ENCODE results near the gene CENPU.

The CENPU gene

DNA sequence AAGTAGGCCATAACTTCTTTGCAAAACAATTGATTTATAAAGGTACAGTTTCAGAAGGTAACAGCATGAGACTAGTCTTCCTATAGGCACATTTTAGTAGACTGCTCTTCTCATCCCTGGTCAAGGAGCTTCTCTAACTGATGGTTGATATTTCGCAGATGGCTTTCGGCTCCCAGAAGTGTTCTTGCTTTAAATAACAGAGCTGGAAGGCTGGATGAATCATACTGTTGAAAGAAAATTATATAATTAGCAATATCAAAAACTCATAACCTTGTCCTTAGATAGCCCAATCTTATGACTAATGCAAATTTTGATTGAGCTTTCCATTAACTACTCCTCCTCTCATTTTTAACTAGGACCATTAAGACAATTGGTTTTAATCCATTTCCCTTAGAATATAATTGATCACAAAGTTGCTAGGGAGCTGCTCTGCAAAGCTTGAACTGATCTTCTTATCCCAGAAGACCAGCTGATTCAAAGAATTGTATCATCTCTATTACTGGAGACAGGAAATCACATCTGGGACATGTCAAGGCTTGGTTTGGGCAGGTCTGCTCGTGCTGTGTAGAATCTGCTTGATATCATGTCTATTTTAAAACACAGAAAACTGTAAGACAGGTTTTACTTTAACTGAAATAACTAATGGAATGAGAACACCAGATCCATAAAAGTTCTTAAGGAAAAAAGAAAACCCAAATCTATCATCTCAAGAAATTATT is 38.6 kb downstream of the CENPU start:
- H3K9me3 ChIP-seq (ENCODE audit: control insufficient read depth, low read length): no peaks in the 10 kb centered on the region
- H3K36me3 ChIP-seq (ENCODE audit: control insufficient read depth, insufficient read depth, low read length): no peaks in the 10 kb centered on the region
- H3K4me1 ChIP-seq (ENCODE audit: control insufficient read depth, insufficient read depth, low read length): no peaks in the 10 kb centered on the region
- no peak overlapping the region for H3K9ac ChIP-seq (ENCODE audit: low read length)
- H3K27me3 ChIP-seq (ENCODE audit: control insufficient read depth, insufficient read depth, low read length): no peaks in the 10 kb centered on the region
- no peak overlapping the region for H3K4me3 ChIP-seq (ENCODE audit: low read length)

DNA sequence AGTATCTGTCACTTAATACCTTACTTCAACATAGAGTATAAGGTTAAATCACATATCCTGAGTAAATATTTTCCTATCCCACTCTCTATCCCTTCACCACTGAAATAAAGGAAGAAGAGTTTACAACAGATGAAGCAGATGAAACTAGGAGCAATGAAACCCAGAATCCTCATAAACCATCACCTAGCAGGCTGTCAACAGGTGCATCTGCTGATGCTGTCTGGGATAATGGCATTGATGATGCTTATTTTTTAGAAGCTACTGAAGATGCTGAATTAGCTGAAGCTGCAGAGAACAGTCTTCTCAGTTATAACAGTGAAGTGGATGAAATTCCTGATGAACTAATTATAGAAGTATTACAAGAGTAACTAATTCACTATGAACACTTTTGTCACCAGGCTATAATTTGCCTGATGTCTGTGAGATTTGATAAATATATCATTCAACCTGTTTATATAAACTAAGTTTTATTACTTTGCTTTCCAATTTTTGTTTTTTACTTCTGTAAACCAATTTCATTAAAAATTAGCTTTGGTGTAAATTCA is 39.4 kb downstream of the CENPU start:
- no peaks in the 10 kb centered on the region for H3K9me3 ChIP-seq (ENCODE audit: control insufficient read depth, low read length)
- H3K4me1 ChIP-seq (ENCODE audit: control insufficient read depth, insufficient read depth, low read length): no peaks in the 10 kb centered on the region
- no peak overlapping the region for H3K9ac ChIP-seq (ENCODE audit: low read length)
- no peaks in the 10 kb centered on the region for H3K36me3 ChIP-seq (ENCODE audit: control insufficient read depth, insufficient read depth, low read length)
- H3K4me3 ChIP-seq (ENCODE audit: low read length): no peak overlapping the region
- H3K27me3 ChIP-seq (ENCODE audit: control insufficient read depth, insufficient read depth, low read length): no peaks in the 10 kb centered on the region

DNA sequence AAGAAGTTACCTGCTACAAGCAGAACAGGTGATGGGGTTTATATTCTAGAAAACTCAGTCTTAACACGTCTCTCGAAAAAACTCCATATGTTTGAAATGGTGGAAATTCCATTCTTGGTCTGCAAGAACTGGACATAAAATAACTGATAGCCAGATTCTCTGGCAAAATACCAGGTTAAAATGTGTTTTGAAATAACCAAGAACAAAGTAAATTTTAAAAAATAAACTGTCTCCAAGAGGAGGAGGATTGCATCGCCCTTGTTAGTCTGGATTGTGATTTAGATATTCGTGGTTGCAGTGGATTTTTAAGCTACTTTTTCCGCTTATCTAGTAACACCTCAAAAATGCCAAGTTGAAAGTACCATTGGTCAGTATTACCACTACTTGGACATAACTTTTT is 40.8 kb downstream of the CENPU start:
- Histone ChIP-seq H3K27me3 (ENCODE audit: control insufficient read depth, insufficient read depth, low read length) (no peaks in the 10 kb centered on the region), H3K4me1 (ENCODE audit: control insufficient read depth, insufficient read depth, low read length) (no peaks in the 10 kb centered on the region), H3K9ac (ENCODE audit: low read length) (no peak overlapping the region), H3K9me3 (ENCODE audit: control insufficient read depth, low read length) (no peaks in the 10 kb centered on the region), H3K36me3 (ENCODE audit: control insufficient read depth, insufficient read depth, low read length) (no peaks in the 10 kb centered on the region), H3K4me3 (ENCODE audit: low read length) (no peak overlapping the region)

DNA sequence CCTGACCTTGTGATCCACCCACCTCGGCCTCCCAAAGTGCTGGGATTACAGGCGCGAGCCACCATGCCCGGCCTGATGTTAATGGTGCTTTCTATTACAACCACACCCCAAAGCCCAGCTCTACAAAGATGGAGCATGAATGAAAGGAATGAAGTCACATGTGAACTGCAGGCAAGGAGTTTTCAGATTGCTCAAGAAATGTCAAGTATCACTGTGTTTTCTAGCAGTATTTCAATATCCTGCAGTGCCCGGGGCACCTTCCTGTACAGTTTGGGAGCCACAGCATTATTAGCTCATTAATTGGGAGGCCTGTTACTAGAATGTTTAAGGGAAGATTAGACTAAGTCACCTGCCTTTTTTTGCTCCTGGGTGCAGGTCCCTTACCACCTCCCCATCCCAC is 44.2 kb downstream of the CENPU start:
- Histone ChIP-seq H3K9me3 (ENCODE audit: control insufficient read depth, low read length) (no peaks in the 10 kb centered on the region), H3K27me3 (ENCODE audit: control insufficient read depth, insufficient read depth, low read length) (no peaks in the 10 kb centered on the region), H3K9ac (ENCODE audit: low read length) (no peak overlapping the region), H3K4me3 (ENCODE audit: low read length) (no peak overlapping the region), H3K4me1 (ENCODE audit: control insufficient read depth, insufficient read depth, low read length) (peaks cover 5% of the 10 kb centered on the region), H3K36me3 (ENCODE audit: control insufficient read depth, insufficient read depth, low read length) (no peaks in the 10 kb centered on the region)

DNA sequence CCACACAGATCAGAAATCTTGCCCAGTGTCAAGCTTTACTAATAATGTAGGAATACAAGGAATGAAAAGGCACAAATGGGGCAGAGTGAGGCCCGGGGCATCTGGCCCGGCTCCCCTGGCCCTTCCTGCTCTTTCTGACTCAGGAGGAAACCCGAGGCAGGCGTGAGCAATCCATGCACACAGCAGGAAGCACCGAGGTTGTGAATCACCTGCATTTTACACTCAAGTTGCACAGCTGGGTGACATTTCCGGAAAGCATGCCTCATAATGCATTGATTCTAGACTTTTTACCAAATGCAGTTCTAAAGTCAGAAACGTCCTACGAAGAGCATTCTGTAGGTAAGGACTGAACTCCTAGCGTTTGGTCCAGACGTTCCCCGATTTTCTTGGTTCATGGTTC is 45.4 kb downstream of the CENPU start:
- H3K27me3 ChIP-seq (ENCODE audit: control insufficient read depth, insufficient read depth, low read length): no peaks in the 10 kb centered on the region
- no peaks in the 10 kb centered on the region for H3K9me3 ChIP-seq (ENCODE audit: control insufficient read depth, low read length)
- no peak overlapping the region for H3K9ac ChIP-seq (ENCODE audit: low read length)
- no peaks in the 10 kb centered on the region for H3K36me3 ChIP-seq (ENCODE audit: control insufficient read depth, insufficient read depth, low read length)
- H3K4me3 ChIP-seq (ENCODE audit: low read length): no peak overlapping the region
- peaks cover 5% of the 10 kb centered on the region for H3K4me1 ChIP-seq (ENCODE audit: control insufficient read depth, insufficient read depth, low read length)

DNA sequence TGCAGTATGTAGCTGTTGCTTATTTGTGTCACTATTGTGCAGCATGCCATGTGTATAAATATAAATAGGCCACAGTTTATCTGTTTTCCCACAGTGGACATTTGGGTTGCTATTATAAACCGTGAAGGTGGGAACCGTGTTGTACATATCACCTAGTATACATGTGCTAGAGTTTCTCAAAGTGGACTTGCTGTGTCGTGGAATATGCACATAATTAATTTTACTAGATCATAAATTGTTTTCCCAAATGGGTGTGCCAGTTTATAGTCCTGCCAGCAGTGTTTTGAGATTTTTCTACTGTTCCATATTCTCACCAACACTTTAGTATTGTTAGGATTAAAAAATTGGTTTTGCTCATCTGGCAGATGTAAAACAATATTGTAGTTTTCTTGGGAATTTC is 45.9 kb downstream of the CENPU start:
- H3K4me1 ChIP-seq (ENCODE audit: control insufficient read depth, insufficient read depth, low read length): peaks cover 5% of the 10 kb centered on the region
- no peak overlapping the region for H3K9ac ChIP-seq (ENCODE audit: low read length)
- no peaks in the 10 kb centered on the region for H3K36me3 ChIP-seq (ENCODE audit: control insufficient read depth, insufficient read depth, low read length)
- no peak overlapping the region for H3K4me3 ChIP-seq (ENCODE audit: low read length)
- no peaks in the 10 kb centered on the region for H3K27me3 ChIP-seq (ENCODE audit: control insufficient read depth, insufficient read depth, low read length)
- no peaks in the 10 kb centered on the region for H3K9me3 ChIP-seq (ENCODE audit: control insufficient read depth, low read length)

DNA sequence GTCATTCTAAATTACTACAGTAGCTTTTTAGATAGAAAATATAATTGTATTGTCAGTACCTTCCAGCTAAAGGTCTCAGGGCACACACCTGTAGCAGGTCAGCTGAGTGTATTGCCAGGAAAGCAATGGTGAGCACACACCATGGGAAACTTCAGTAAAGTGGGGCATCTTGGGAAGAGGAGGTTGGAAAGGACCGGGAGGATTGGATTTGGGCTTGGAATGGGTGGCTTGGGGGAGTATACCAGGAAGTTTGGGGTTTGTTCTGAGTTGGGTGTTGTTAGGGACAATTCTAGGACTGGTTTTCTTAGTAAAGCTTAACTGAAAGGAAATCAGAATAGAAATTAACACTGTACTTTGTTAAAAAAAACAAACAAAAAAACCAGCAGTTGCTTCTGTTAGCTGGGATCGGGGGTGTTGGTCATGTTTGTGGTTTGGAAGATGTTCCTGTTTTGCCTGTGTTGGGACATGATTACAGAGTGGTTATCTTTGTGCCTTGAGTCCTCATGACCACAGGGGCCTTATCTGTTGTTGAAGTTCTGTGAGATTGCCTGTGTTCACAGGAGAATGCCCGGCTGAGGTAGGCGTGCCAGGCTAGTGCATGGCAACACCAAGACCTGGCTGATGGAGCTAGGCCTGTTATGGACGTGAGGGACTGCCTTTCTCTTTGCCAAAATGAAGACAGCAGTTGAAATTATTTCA is 49.3 kb downstream of the CENPU start:
- Histone ChIP-seq H3K36me3 (ENCODE audit: control insufficient read depth, insufficient read depth, low read length) (no peaks in the 10 kb centered on the region), H3K4me3 (ENCODE audit: low read length) (no peak overlapping the region), H3K9me3 (ENCODE audit: control insufficient read depth, low read length) (no peaks in the 10 kb centered on the region), H3K27me3 (ENCODE audit: control insufficient read depth, insufficient read depth, low read length) (no peaks in the 10 kb centered on the region), H3K9ac (ENCODE audit: low read length) (no peak overlapping the region), H3K4me1 (ENCODE audit: control insufficient read depth, insufficient read depth, low read length) (peaks cover 5% of the 10 kb centered on the region)

DNA sequence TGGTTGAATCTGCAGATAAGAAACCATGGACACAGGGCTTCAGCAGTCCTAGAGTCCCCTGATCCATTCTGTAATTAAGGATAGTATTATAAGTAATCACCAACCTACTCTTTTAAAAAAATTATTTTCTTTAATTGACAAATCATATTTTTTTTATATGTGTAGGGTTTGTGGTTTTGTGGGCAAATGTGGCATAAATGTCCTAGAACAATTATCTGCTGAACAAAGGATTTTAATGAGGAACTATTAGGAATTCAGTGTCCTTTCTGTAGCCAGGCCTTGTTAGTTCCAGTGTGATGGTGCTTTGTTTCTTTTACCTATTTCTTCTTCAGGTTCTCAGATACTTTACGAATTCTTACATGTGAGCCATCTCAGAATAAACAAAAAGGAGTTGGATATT is 52.0 kb downstream of the CENPU start:
- Histone ChIP-seq H3K9ac (ENCODE audit: low read length) (no peak overlapping the region), H3K36me3 (ENCODE audit: control insufficient read depth, insufficient read depth, low read length) (no peaks in the 10 kb centered on the region), H3K4me3 (ENCODE audit: low read length) (no peak overlapping the region), H3K9me3 (ENCODE audit: control insufficient read depth, low read length) (no peaks in the 10 kb centered on the region), H3K27me3 (ENCODE audit: control insufficient read depth, insufficient read depth, low read length) (no peaks in the 10 kb centered on the region), H3K4me1 (ENCODE audit: control insufficient read depth, insufficient read depth, low read length) (peaks cover 5% of the 10 kb centered on the region)

DNA sequence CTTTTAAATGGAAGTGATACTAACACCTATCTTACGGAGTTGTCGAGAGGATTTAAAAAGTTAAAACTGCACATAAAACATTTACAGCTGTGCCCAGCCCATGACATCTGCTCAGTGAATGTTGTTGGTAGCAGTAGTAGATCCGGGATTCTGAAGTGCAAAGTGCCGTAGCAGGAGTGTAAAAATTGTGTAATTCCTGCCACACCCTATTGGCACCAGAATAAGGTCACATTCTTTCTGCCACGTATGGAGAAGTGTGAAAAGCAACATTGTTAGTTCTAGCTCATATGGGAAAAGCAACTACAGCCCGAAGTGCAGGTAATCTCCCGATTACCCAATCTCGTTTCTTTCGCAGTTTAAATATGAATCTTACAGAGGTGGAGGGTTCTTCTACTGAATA is 53.2 kb downstream of the CENPU start:
- Histone ChIP-seq H3K9ac (ENCODE audit: low read length) (peak overlapping the region; percentile 47), H3K27me3 (ENCODE audit: control insufficient read depth, insufficient read depth, low read length) (no peaks in the 10 kb centered on the region), H3K4me1 (ENCODE audit: control insufficient read depth, insufficient read depth, low read length) (peaks cover 5% of the 10 kb centered on the region), H3K36me3 (ENCODE audit: control insufficient read depth, insufficient read depth, low read length) (no peaks in the 10 kb centered on the region), H3K9me3 (ENCODE audit: control insufficient read depth, low read length) (no peaks in the 10 kb centered on the region), H3K4me3 (ENCODE audit: low read length) (no peak overlapping the region)

DNA sequence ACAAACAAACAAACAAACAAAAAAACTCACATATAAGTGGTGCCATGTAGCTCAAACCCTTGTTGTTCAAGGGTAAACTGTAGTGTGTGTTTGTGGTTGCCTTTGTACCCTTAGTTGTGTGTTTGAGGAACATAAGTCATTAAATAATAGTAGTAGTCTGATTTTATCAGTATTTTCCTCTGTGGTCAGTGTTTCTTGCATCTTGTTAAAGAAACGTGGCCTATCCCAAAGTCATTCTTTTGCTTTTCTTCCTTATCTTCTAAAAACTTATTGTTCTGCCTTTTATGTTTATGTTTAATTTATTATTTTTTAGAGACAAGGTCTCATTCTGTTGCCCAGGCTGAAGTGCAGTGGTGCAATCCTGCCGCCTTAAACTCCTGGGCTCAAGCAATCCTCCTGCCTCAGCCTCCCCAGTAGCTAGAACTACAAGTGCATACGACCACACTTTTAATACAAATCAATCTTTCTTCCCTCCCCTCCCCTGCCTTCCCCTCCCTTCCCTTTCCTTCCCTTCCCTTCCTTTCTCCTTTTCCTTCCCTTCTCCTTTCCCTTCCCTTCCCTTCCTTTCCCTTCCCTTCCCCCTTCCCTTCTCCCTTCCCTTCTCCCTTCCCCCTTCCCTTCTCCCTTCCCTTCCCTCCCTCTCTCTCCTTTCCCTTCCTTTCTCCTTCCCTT is 57.9 kb downstream of the CENPU start:
- Histone ChIP-seq H3K9me3 (ENCODE audit: control insufficient read depth, low read length) (no peaks in the 10 kb centered on the region), H3K9ac (ENCODE audit: low read length) (no peak overlapping the region), H3K36me3 (ENCODE audit: control insufficient read depth, insufficient read depth, low read length) (no peaks in the 10 kb centered on the region), H3K4me1 (ENCODE audit: control insufficient read depth, insufficient read depth, low read length) (no peaks in the 10 kb centered on the region), H3K4me3 (ENCODE audit: low read length) (no peak overlapping the region), H3K27me3 (ENCODE audit: control insufficient read depth, insufficient read depth, low read length) (no peaks in the 10 kb centered on the region)

DNA sequence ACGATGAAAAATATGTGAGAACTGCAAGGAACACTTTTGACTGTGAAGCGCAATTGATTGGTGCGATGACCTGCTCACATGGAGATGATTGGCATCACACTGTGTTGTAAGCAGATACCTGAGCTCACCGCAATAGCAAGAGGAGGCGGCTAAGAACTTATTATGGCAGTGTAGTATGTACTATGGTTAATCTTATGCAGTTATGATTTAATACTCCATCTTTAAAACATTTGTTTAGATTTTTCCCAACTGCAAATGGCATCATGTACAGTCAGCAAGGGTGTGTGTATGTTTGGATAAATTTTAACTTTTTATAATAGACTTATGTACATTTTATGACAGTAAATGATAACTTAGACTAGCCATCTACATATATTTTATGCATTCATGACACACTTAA is 58.9 kb downstream of the CENPU start:
- H3K9ac ChIP-seq (ENCODE audit: low read length): no peak overlapping the region
- no peaks in the 10 kb centered on the region for H3K27me3 ChIP-seq (ENCODE audit: control insufficient read depth, insufficient read depth, low read length)
- no peaks in the 10 kb centered on the region for H3K9me3 ChIP-seq (ENCODE audit: control insufficient read depth, low read length)
- no peaks in the 10 kb centered on the region for H3K36me3 ChIP-seq (ENCODE audit: control insufficient read depth, insufficient read depth, low read length)
- no peaks in the 10 kb centered on the region for H3K4me1 ChIP-seq (ENCODE audit: control insufficient read depth, insufficient read depth, low read length)
- H3K4me3 ChIP-seq (ENCODE audit: low read length): no peak overlapping the region

DNA sequence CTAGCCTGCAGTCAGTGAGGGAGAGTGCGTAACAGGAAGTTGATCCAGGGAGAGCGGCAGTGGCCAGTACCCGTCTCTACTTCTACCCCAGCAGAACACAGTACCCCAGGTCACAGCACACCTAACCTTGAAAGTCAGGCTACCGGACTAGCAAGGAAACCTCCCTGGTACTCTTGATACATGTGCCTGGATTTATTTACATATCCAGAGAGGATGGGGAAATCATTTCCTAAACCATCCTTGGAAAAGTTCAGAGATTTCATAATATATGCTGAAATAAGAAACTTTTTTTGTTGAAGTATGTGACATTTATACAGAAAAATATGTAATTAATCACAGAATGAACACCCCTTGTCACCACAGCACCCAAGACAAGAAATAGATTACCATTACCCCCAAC is 59.9 kb downstream of the CENPU start:
- Histone ChIP-seq H3K27me3 (ENCODE audit: control insufficient read depth, insufficient read depth, low read length) (no peaks in the 10 kb centered on the region), H3K36me3 (ENCODE audit: control insufficient read depth, insufficient read depth, low read length) (no peaks in the 10 kb centered on the region), H3K9ac (ENCODE audit: low read length) (no peak overlapping the region), H3K4me1 (ENCODE audit: control insufficient read depth, insufficient read depth, low read length) (no peaks in the 10 kb centered on the region), H3K4me3 (ENCODE audit: low read length) (no peak overlapping the region), H3K9me3 (ENCODE audit: control insufficient read depth, low read length) (no peaks in the 10 kb centered on the region)

Measured in mucosa of stomach (tissue), 1 donor.